ENCODE results near the gene CCK.

CCK gene

DNA sequence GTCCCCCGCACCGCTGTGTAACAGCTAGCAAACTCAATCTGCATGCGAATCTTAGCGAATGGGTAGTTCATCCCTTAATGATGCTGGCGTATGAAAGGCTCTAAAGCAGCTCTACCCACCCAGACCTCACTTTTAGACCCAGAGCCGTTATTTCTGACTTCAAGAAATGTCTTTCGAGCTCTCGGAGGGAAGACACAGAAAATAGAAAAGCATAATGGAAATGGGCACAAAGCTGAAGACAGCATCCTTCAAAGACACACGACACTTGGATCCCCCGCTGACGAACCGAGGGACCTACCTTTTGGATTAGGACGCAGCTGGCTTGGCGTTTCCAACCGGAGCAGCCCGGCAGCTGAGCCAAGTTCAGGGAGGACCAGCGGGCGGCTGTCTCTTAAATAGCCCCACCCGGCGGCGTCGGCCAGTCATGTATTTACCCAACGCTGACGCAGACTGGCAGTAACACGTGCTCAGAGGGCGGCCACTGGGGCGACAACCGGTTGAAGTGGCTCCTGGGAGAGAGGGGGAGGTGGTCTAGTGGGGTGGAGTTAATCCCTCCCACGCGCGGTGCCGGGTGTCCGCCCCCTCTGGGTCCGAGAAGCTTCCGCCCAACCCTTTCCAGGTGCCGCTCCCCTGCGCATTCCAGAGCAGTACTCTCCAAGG lies 1.5 kb downstream of the CCK start:
- no peak overlapping the region for H3K4me3 ChIP-seq (ENCODE audit: low read length)
- no peak for TF ChIP-seq EZH2phosphoT487 (IDR thresholded peaks at IDR 0.05; ENCODE audit: low read length)
- no peak for TF ChIP-seq EZH2 (optimal IDR thresholded peaks at IDR 0.05; ENCODE audit: low read depth, low read length)
- TF ChIP-seq CTCF (IDR thresholded peaks at IDR 0.05; ENCODE audit: low read length) = no peak
- no peaks in the 10 kb centered on the region for H3K4me1 ChIP-seq (ENCODE audit: low read length)
- no peak overlapping the region for H2AFZ ChIP-seq (ENCODE audit: low read length)
- no peaks in the 10 kb centered on the region for H3K79me2 ChIP-seq (ENCODE audit: low read length)
- no peak overlapping the region for H3K9ac ChIP-seq (ENCODE audit: low read length)
- H3K9me3 ChIP-seq (replicated peaks; ENCODE audit: insufficient read depth, low read length) = no peaks in the 10 kb centered on the region
- no peaks in the 10 kb centered on the region for H3F3A ChIP-seq (ENCODE audit: insufficient read depth, low read length)
- no peak overlapping the region for H3K4me2 ChIP-seq (ENCODE audit: low read depth, low read length)
- H3K9me2 ChIP-seq (replicated peaks; ENCODE audit: insufficient read depth, low read length) = no peaks in the 10 kb centered on the region
- H3K27ac ChIP-seq (ENCODE audit: low read length) = no peak overlapping the region
- H3K36me3 ChIP-seq (replicated peaks; ENCODE audit: insufficient read depth, low read length) = no peaks in the 10 kb centered on the region
- no peaks in the 10 kb centered on the region for H4K20me1 ChIP-seq (ENCODE audit: insufficient read depth, low read length)
- H3K27me3 ChIP-seq (replicated peaks; ENCODE audit: insufficient read depth, low read length) = peaks cover 19% of the 10 kb centered on the region
- DNase-seq = no peak

DNA sequence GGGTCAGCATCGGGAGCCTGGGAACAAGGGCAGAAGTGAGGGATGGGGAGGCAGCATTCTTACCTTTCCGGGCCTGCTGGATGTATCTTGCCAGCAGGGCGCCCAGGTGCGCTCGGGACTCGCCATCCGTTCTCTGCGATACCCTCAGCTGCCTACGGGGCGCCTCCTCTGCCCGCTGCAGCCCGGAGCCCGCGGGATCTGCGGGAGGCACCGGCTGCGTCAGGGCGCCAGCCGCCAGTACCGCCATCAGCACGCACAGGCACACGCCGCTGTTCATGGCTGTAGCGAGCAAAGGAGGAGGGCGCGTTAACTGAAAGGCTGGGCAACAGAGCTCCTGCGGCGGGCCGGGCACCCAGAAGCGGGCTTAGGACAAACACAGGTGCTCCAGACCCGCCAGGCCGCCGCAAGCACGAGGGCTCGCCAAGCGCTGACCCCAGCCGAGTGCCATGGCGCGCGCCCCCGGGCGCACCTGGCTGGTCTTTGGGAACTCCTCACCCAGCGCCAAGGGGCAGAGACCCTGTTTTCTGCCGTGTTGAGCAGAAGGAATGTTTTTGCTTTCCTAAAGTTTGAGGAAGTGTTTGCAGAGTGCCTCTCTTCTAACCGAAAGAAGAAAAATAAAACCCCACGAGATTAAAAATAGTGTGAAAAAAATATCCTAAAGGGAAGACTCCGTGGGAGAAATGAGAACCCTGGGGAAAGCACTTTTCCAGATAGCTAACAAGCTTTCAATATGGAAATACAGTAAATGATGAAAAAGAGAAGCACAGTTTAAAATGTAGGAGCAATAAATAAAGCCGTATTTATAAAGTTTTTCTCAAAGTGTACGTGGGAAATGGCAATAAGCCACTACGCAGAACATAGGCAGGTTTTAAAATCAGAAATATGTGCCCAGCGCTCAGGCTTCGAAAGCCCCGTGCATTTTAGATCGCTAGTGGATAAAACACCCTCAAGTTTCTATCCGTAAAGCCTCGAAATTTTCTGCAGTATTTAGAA lies 2.3 kb downstream of the CCK start:
- no peaks in the 10 kb centered on the region for H3K9me2 ChIP-seq (replicated peaks; ENCODE audit: insufficient read depth, low read length)
- no peak overlapping the region for H3K27ac ChIP-seq (ENCODE audit: low read length)
- no peak overlapping the region for H3K9ac ChIP-seq (ENCODE audit: low read length)
- peak overlapping the region; percentile 47 for H3K4me2 ChIP-seq (ENCODE audit: low read depth, low read length)
- H2AFZ ChIP-seq (ENCODE audit: low read length) = no peak overlapping the region
- no peaks in the 10 kb centered on the region for H3K36me3 ChIP-seq (replicated peaks; ENCODE audit: insufficient read depth, low read length)
- peaks cover 19% of the 10 kb centered on the region for H3K27me3 ChIP-seq (replicated peaks; ENCODE audit: insufficient read depth, low read length)
- no peaks in the 10 kb centered on the region for H3F3A ChIP-seq (ENCODE audit: insufficient read depth, low read length)
- H3K9me3 ChIP-seq (replicated peaks; ENCODE audit: insufficient read depth, low read length) = no peaks in the 10 kb centered on the region
- H3K4me3 ChIP-seq (ENCODE audit: low read length) = no peak overlapping the region
- H4K20me1 ChIP-seq (ENCODE audit: insufficient read depth, low read length) = no peaks in the 10 kb centered on the region
- no peaks in the 10 kb centered on the region for H3K79me2 ChIP-seq (ENCODE audit: low read length)
- no peak for DNase-seq
- 0 out of 2 replicates have a peak, but pooled peaks have one; percentile 4 for TF ChIP-seq CTCF (IDR thresholded peaks at IDR 0.05; ENCODE audit: low read length)
- TF ChIP-seq EZH2 (optimal IDR thresholded peaks at IDR 0.05; ENCODE audit: low read depth, low read length) = no peak
- no peaks in the 10 kb centered on the region for H3K4me1 ChIP-seq (ENCODE audit: low read length)

DNA sequence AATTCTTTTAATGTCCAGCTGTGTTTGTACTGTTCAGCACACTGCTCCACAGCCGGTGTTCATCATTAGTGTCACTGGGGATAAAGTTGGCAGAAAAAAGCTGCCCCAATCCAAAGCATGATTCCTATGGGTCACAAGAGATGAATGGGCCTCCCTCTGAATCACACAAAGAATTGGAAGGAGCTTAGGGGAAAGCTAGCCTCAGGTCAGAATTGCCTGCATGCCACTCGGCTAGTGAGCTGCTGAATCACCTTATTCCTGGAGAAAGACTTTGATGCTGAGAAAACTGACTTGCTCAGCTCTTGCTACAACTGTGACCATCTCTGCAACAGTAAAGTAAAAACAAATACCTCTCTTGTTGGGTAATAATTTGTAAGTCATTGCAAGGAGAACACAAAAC lies 3.5 kb downstream of the CCK start:
- Histone ChIP-seq H3K36me3 (replicated peaks; ENCODE audit: insufficient read depth, low read length) (no peaks in the 10 kb centered on the region), H3K27ac (ENCODE audit: low read length) (no peak overlapping the region), H4K20me1 (ENCODE audit: insufficient read depth, low read length) (no peaks in the 10 kb centered on the region), H3K4me3 (ENCODE audit: low read length) (no peak overlapping the region), H3K4me2 (ENCODE audit: low read depth, low read length) (no peak overlapping the region), H3K9me3 (replicated peaks; ENCODE audit: insufficient read depth, low read length) (no peaks in the 10 kb centered on the region), H2AFZ (ENCODE audit: low read length) (no peak overlapping the region), H3K4me1 (ENCODE audit: low read length) (no peaks in the 10 kb centered on the region), H3K9me2 (replicated peaks; ENCODE audit: insufficient read depth, low read length) (no peaks in the 10 kb centered on the region), H3K9ac (ENCODE audit: low read length) (no peak overlapping the region), H3F3A (ENCODE audit: insufficient read depth, low read length) (no peaks in the 10 kb centered on the region), H3K79me2 (ENCODE audit: low read length) (no peaks in the 10 kb centered on the region), H3K27me3 (replicated peaks; ENCODE audit: insufficient read depth, low read length) (peaks cover 19% of the 10 kb centered on the region)
- no peak for DNase-seq
- TF ChIP-seq CTCF (IDR thresholded peaks at IDR 0.05; ENCODE audit: low read length) (no peak), EZH2 (optimal IDR thresholded peaks at IDR 0.05; ENCODE audit: low read depth, low read length) (no peak), EZH2phosphoT487 (IDR thresholded peaks at IDR 0.05; ENCODE audit: low read length) (no peak)
